ENCODE measurements around the gene PDE9A.

- no peak for TF ChIP-seq CTCF (IDR thresholded peaks at IDR 0.05 in 8 of 11, conservative IDR thresholded peaks at IDR 0.05 in 3 of 11)
- no peak for TF ChIP-seq POLR2AphosphoS5 (IDR thresholded peaks at IDR 0.05)
Measured at GRCh38 chr21:42701706-42702456, 48.5 kb downstream of the PDE9A start.

Data from spleen (tissue), 7 donors.